ENCODE data around the gene CLSTN1. TPM values are rescaled to one million over a fixed set of nuclear protein-coding genes. Genes with fewer than 3 reads are reported as not detected.

CLSTN1 gene
- total RNA-seq, 1 experiment from 2014 or later: 100 TPM

- H3K23me2 ChIP-seq (ENCODE audit: insufficient read length, low read depth, low read length, poor library complexity, severe bottlenecking): no peaks in the 10 kb centered on the region
- no CpG with 5 or more reads among the region's 1 CpG for WGBS (ENCODE audit: extremely low coverage, insufficient read length, low lambda C conversion rate)
Measured at GRCh38 chr1:9855186-9855585, 31.4 kb upstream of the CLSTN1 start.

More at GRCh38 chr1:9855186-9855585, 31.4 kb upstream of the CLSTN1 start:
- H2BK15ac ChIP-seq (ENCODE audit: low read depth, low read length): no peak overlapping the region
- no peak overlapping the region for H3K18ac ChIP-seq (ENCODE audit: insufficient read length, low read depth, low read length)
- Mint-ChIP-seq H3K27me3 (ENCODE audit: low read depth) (no peaks in the 10 kb centered on the region), H3K4me3 (no peak overlapping the region), H3K36me3 (ENCODE audit: insufficient read depth in 1 of 3, low read depth in 3 of 3) (peaks cover 22 to 25% (median 24%) of the 10 kb centered on the region in 3 experiments), H3K4me1 (peaks cover 33 to 34% of the 10 kb centered on the region in 2 experiments), H3K27ac (no peak overlapping the region), H3K9me3 (peaks cover 3 to 7% of the 10 kb centered on the region in 2 experiments; a peak in 4 of 5 replicates)
- TF ChIP-seq CTCF (conservative IDR thresholded peaks at IDR 0.05): no peak
- H2AK5ac ChIP-seq (ENCODE audit: insufficient read length, low read length): no peak overlapping the region
- no peak overlapping the region for H3K14ac ChIP-seq (ENCODE audit: insufficient read depth, low read length)
- no peaks in the 10 kb centered on the region for H3K27me3 ChIP-seq (ENCODE audit: insufficient read depth, low read length)
- no peak overlapping the region for H3K4me2 ChIP-seq (ENCODE audit: insufficient read depth, insufficient read length, low read length)
- H3K9ac ChIP-seq (ENCODE audit: extremely low read depth, insufficient read length, low read length): no peak overlapping the region
- no peak overlapping the region for H2BK20ac ChIP-seq (ENCODE audit: low read depth, low read length, poor library complexity, severe bottlenecking)
- no peak overlapping the region for H2AFZ ChIP-seq (ENCODE audit: low read length)
- no peak overlapping the region for H3K56ac ChIP-seq (ENCODE audit: insufficient read length, low read depth, low read length)
- no peak overlapping the region for H2BK12ac ChIP-seq (ENCODE audit: insufficient read length, low read depth, low read length)
- no peak overlapping the region for H3K23ac ChIP-seq (ENCODE audit: insufficient read length, low read depth, low read length)
- H2BK5ac ChIP-seq (ENCODE audit: insufficient read length, low read length): no peak overlapping the region
- no peak for DNase-seq
- H3T11ph ChIP-seq (ENCODE audit: low read length): no peak overlapping the region
- no peaks in the 10 kb centered on the region for H3K79me1 ChIP-seq (ENCODE audit: insufficient read depth, low read depth, low read length, poor library complexity, severe bottlenecking)
- H3K27ac ChIP-seq (ENCODE audit: insufficient read length, low read depth, low read length): no peak overlapping the region
- no peaks in the 10 kb centered on the region for H3K79me2 ChIP-seq (ENCODE audit: insufficient read depth, low read length)
- H4K91ac ChIP-seq (ENCODE audit: insufficient read length, low read depth, low read length): no peak overlapping the region
- H3K9me3 ChIP-seq (ENCODE audit: control insufficient read depth, low read depth, low read length): no peaks in the 10 kb centered on the region
- no peak overlapping the region for H4K8ac ChIP-seq (replicated peaks; ENCODE audit: insufficient read length, low read depth, low read length)
- H3K4me1 ChIP-seq (ENCODE audit: insufficient read depth, low read length): peaks cover 4% of the 10 kb centered on the region
- no peak overlapping the region for H2BK120ac ChIP-seq (ENCODE audit: low read depth, low read length, poor library complexity, severe bottlenecking)
- no peak overlapping the region for H4K5ac ChIP-seq (ENCODE audit: insufficient read length, low read depth, low read length)
- no peak overlapping the region for H3K4ac ChIP-seq (ENCODE audit: low read depth, low read length)
- H4K20me1 ChIP-seq (ENCODE audit: control insufficient read depth, insufficient read depth, insufficient read length): no peaks in the 10 kb centered on the region
